ENCODE measurements around the gene GNE. TPM values are rescaled to one million over a fixed set of nuclear protein-coding genes. Genes with fewer than 3 reads are reported as not detected.

GNE gene
- total RNA-seq, 1 experiment from 2014 or later: 10.9 TPM

DNA sequence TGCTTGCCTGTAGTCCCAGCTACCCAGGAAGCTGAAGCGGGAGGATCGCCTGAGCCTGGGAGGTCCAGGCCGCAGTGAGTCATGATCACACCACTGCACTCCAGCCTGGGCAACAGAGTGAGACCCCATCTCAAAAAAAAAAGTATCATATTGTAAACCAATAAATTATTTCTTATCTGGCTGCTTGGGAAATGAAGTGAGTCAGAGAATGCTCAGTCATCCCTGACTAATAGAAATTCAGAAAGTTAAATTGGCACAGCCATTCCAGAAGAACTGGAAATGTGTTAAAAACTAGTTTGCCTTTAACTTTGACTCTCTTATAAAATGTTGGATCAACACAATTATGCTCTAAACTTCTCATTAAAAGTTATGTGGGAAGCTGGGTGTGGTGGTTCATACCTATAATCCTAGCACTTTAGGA lies 9.8 kb upstream of the GNE start:
- DNase-seq (peak; percentile 86), ATAC-seq (peak; percentile 69)
- no peak overlapping the region for H3K9ac ChIP-seq (ENCODE audit: low read length)
- no peak overlapping the region for H2AFZ ChIP-seq (ENCODE audit: low read length)
- peak overlapping the region; percentile 75 for H3K27ac ChIP-seq (ENCODE audit: low read length)
- H3K4me2 ChIP-seq (ENCODE audit: low read length): no peak overlapping the region; the same call in 1 of the 2 replicates
- no peaks in the 10 kb centered on the region for H3K27me3 ChIP-seq (ENCODE audit: low read length)
- no peaks in the 10 kb centered on the region for H4K20me1 ChIP-seq (ENCODE audit: low read length)
- H3K4me1 ChIP-seq (ENCODE audit: insufficient read depth, low read length): peaks cover 6% of the 10 kb centered on the region
- no peaks in the 10 kb centered on the region for H3K9me2 ChIP-seq (replicated peaks; ENCODE audit: low read length)
- no TSS peak for BruUV-seq (replicated peaks)
- no peaks in the 10 kb centered on the region for H3F3A ChIP-seq (ENCODE audit: low read length, unreplicated experiment)
- intact Hi-C loops (cut with micrococcal nuclease): no loop called here
- TF ChIP-seq, protein P1, sequence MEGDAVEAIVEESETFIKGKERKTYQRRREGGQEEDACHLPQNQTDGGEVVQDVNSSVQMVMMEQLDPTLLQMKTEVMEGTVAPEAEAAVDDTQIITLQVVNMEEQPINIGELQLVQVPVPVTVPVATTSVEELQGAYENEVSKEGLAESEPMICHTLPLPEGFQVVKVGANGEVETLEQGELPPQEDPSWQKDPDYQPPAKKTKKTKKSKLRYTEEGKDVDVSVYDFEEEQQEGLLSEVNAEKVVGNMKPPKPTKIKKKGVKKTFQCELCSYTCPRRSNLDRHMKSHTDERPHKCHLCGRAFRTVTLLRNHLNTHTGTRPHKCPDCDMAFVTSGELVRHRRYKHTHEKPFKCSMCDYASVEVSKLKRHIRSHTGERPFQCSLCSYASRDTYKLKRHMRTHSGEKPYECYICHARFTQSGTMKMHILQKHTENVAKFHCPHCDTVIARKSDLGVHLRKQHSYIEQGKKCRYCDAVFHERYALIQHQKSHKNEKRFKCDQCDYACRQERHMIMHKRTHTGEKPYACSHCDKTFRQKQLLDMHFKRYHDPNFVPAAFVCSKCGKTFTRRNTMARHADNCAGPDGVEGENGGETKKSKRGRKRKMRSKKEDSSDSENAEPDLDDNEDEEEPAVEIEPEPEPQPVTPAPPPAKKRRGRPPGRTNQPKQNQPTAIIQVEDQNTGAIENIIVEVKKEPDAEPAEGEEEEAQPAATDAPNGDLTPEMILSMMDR (conservative IDR thresholded peaks at IDR 0.05; ENCODE audit: low read depth, low read length): no peak
- TF ChIP-seq EZH2phosphoT487 (IDR thresholded peaks at IDR 0.05; ENCODE audit: borderline replicate concordance, low read length) (no peak), EZH2 (IDR thresholded peaks at IDR 0.05; ENCODE audit: low read length, unreplicated experiment) (no peak)
- no peaks in the 10 kb centered on the region for H3K9me3 ChIP-seq (ENCODE audit: low read length)
- no peaks in the 10 kb centered on the region for H3K79me2 ChIP-seq (ENCODE audit: low read length)
- POLR2A ChIA-PET (ENCODE audit: unreplicated experiment): no interaction called here
- CTCF ChIA-PET: no interaction called here
- H3K36me3 ChIP-seq (ENCODE audit: low read depth, low read length): no peaks in the 10 kb centered on the region
- no peak overlapping the region for H3K4me3 ChIP-seq (ENCODE audit: low read length)

DNA sequence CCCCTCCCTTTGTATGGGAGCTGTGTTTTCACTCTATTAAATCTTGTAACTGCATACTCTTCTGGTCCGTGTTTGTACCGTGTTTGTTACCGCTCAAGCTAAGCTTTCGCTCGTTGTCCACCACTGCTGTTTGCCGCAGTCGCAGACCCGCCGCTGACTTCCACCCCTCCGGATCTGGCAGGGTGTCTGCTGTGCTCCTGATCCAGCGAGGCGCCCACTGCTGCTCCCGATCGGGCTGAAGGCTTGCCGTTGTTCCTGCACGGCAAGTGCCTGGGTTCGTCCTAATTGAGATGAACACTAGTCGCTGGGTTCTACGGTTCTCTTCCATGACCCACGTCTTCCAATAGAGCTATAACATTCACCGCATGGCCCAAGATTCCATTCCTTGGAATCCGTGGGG lies 6.6 kb upstream of the GNE start:
- TF ChIP-seq EZH2phosphoT487 (IDR thresholded peaks at IDR 0.05; ENCODE audit: borderline replicate concordance, low read length): no peak
- no peak for TF ChIP-seq EZH2 (IDR thresholded peaks at IDR 0.05; ENCODE audit: low read length, unreplicated experiment)
- TF ChIP-seq, protein P1 (conservative IDR thresholded peaks at IDR 0.05; ENCODE audit: low read depth, low read length): no peak
- Histone ChIP-seq H2AFZ (ENCODE audit: low read length) (no peak overlapping the region), H3K79me2 (ENCODE audit: low read length) (no peaks in the 10 kb centered on the region), H3K9me2 (replicated peaks; ENCODE audit: low read length) (no peaks in the 10 kb centered on the region), H3K27ac (ENCODE audit: low read length) (no peak overlapping the region), H3K9ac (ENCODE audit: low read length) (no peak overlapping the region), H4K20me1 (ENCODE audit: low read length) (no peaks in the 10 kb centered on the region), H3K36me3 (ENCODE audit: low read depth, low read length) (no peaks in the 10 kb centered on the region), H3F3A (ENCODE audit: low read length, unreplicated experiment) (no peaks in the 10 kb centered on the region), H3K27me3 (ENCODE audit: low read length) (no peaks in the 10 kb centered on the region), H3K9me3 (ENCODE audit: low read length) (no peaks in the 10 kb centered on the region), H3K4me2 (ENCODE audit: low read length) (no peak overlapping the region), H3K4me1 (ENCODE audit: insufficient read depth, low read length) (peaks cover 6% of the 10 kb centered on the region), H3K4me3 (ENCODE audit: low read length) (no peak overlapping the region)
- POLR2A ChIA-PET (ENCODE audit: unreplicated experiment): no interaction called here
- intact Hi-C loops (cut with micrococcal nuclease): no loop called here
- CTCF ChIA-PET: no interaction called here
- DNase-seq (no peak), ATAC-seq (no peak)
- no TSS peak for BruUV-seq (replicated peaks)

DNA sequence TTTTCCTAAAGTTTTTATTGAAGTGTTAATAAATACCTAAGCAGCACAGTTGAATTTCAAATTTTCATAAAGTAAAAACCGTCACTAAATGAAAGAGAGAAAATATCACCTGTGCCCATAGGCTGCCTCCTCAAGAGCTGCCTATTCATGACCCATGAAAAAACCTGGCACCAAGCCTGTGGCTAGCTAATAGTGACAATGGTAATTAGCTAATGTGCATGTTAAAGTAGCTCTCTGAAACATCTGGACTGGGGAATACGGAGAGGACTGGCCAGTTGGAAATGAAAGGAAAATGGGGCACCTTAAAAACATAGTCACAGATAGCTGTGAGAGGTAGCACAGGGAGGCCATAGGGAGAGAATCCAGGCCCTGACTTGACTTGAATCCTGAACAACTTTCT lies 5.4 kb upstream of the GNE start:
- CTCF ChIA-PET: no interaction called here
- intact Hi-C loops (cut with micrococcal nuclease): no loop called here
- BruUV-seq (replicated peaks): no TSS peak
- no peak overlapping the region for H3K27ac ChIP-seq (ENCODE audit: low read length)
- H3F3A ChIP-seq (ENCODE audit: low read length, unreplicated experiment): no peaks in the 10 kb centered on the region
- POLR2A ChIA-PET (ENCODE audit: unreplicated experiment): no interaction called here
- no peaks in the 10 kb centered on the region for H3K9me2 ChIP-seq (replicated peaks; ENCODE audit: low read length)
- ATAC-seq (no peak), DNase-seq (no peak)
- H3K27me3 ChIP-seq (ENCODE audit: low read length): no peaks in the 10 kb centered on the region
- H3K4me1 ChIP-seq (ENCODE audit: insufficient read depth, low read length): peaks cover 6% of the 10 kb centered on the region
- H4K20me1 ChIP-seq (ENCODE audit: low read length): no peaks in the 10 kb centered on the region
- no peak overlapping the region for H3K4me3 ChIP-seq (ENCODE audit: low read length)
- H3K4me2 ChIP-seq (ENCODE audit: low read length): no peak overlapping the region
- no peak overlapping the region for H2AFZ ChIP-seq (ENCODE audit: low read length)
- no peak overlapping the region for H3K9ac ChIP-seq (ENCODE audit: low read length)
- no peaks in the 10 kb centered on the region for H3K79me2 ChIP-seq (ENCODE audit: low read length)
- H3K9me3 ChIP-seq (ENCODE audit: low read length): no peaks in the 10 kb centered on the region
- TF ChIP-seq EZH2phosphoT487 (IDR thresholded peaks at IDR 0.05; ENCODE audit: borderline replicate concordance, low read length) (no peak), EZH2 (IDR thresholded peaks at IDR 0.05; ENCODE audit: low read length, unreplicated experiment) (no peak)
- TF ChIP-seq, protein P1 (conservative IDR thresholded peaks at IDR 0.05; ENCODE audit: low read depth, low read length): no peak
- no peaks in the 10 kb centered on the region for H3K36me3 ChIP-seq (ENCODE audit: low read depth, low read length)

Measured in PC-3 (cell line).